HepG2 (cell line): ENCODE results near the gene RHBDD2. TPM values are rescaled to one million over a fixed set of nuclear protein-coding genes. Genes with fewer than 3 reads are reported as not detected.

ENCODE experiments used
- CHD4 ChIP-seq: fragments of 200-600 bp; sonication (generic); IDR thresholded peaks from 2 replicates; pipeline ENCODE4 v1.7.0; 2017; ENCODE audit warnings: mild to moderate bottlenecking, low read length, borderline replicate concordance
- DNMT1 ChIP-seq: sonication (generic); formaldehyde crosslinking; IDR thresholded peaks from 2 replicates; pipeline ENCODE4 v1.5.1; 2020; ENCODE audit warnings: mild to moderate bottlenecking, missing genetic modification reagents
- KLF16 ChIP-seq, 2 experiments: sonication (generic) in 1 of 2; formaldehyde crosslinking in 1 of 2; IDR thresholded peaks; 2 replicates each; pipeline versions ENCODE4 v1.6.1 to v1.8.0; 2016 to 2023; ENCODE audit warnings: missing genetic modification reagents in 2 of 2, missing compliant biosample characterization in 1 of 2
- MED13 ChIP-seq: sonication (generic); formaldehyde crosslinking; IDR thresholded peaks from 2 replicates; pipeline ENCODE4 v1.5.0; 2020; ENCODE audit warnings: missing genetic modification reagents
- MIER2 ChIP-seq: IDR thresholded peaks from 2 replicates; pipeline ENCODE4 v1.6.1; 2016; ENCODE audit warnings: missing biosample characterization, missing genetic modification reagents
- MIER3 ChIP-seq: IDR thresholded peaks from 2 replicates; pipeline ENCODE4 v1.6.1; 2016; ENCODE audit warnings: missing compliant biosample characterization, borderline replicate concordance
- NR2F2 ChIP-seq: IDR thresholded peaks from 2 replicates; pipeline ENCODE4 v1.6.1; 2012; ENCODE audit warnings: low read depth, inconsistent platforms, borderline replicate concordance
- SNAPC4 ChIP-seq: sonication (generic); formaldehyde crosslinking; IDR thresholded peaks from 2 replicates; pipeline ENCODE4 v1.4.0; 2020; ENCODE audit warnings: mild to moderate bottlenecking, missing genetic modification reagents
- TBL1XR1 ChIP-seq: fragments of 150-350 bp; IDR thresholded peaks from 2 replicates; pipeline ENCODE4 v1.6.1; 2014; ENCODE audit warnings: borderline replicate concordance, low read length; ENCODE audit not compliant: partially characterized antibody
- ZBTB4 ChIP-seq: sonication (generic); formaldehyde crosslinking; IDR thresholded peaks from 2 replicates; pipeline ENCODE4 v1.4.0; 2020; ENCODE audit warnings: missing genetic modification reagents, mild to moderate bottlenecking, borderline replicate concordance
- ZFP36L1 ChIP-seq: sonication (generic); formaldehyde crosslinking; IDR thresholded peaks from 2 replicates; pipeline ENCODE4 v1.8.0; 2022; ENCODE audit warnings: mild to moderate bottlenecking, missing genetic modification reagents, moderate library complexity
- ZFYVE20 ChIP-seq: sonication (generic); formaldehyde crosslinking; IDR thresholded peaks from 2 replicates; pipeline ENCODE4 v1.8.0; 2023; ENCODE audit warnings: low read depth, mild to moderate bottlenecking, moderate library complexity, missing genetic modification reagents, borderline replicate concordance
- ZMYM4 ChIP-seq: sonication (generic); formaldehyde crosslinking; IDR thresholded peaks from 2 replicates; pipeline ENCODE4 v1.8.1; 2023; ENCODE audit warnings: mild to moderate bottlenecking, missing genetic modification reagents
- ZNF230 ChIP-seq: sonication (generic); formaldehyde crosslinking; IDR thresholded peaks from 2 replicates; pipeline ENCODE4 v1.4.0; 2020; ENCODE audit warnings: mild to moderate bottlenecking, missing genetic modification reagents
- ZNF337 ChIP-seq: sonication (generic); formaldehyde crosslinking; IDR thresholded peaks from 2 replicates; pipeline ENCODE4 v1.5.1; 2020; ENCODE audit warnings: missing genetic modification reagents, low read depth, mild to moderate bottlenecking, borderline replicate concordance
- ZNF615 ChIP-seq: sonication (generic); formaldehyde crosslinking; IDR thresholded peaks from 2 replicates; pipeline ENCODE4 v1.5.0; 2020; ENCODE audit warnings: mild to moderate bottlenecking, missing genetic modification reagents, borderline replicate concordance
- ZNF782 ChIP-seq: sonication (generic); formaldehyde crosslinking; IDR thresholded peaks from 2 replicates; pipeline ENCODE4 v1.4.0; 2020; ENCODE audit warnings: missing genetic modification reagents, mild to moderate bottlenecking, borderline replicate concordance
- ZSCAN30 ChIP-seq: sonication (generic); formaldehyde crosslinking; IDR thresholded peaks from 2 replicates; pipeline ENCODE4 v1.5.0; 2020; ENCODE audit warnings: mild to moderate bottlenecking, missing genetic modification reagents
- polyA plus RNA-seq, 8 experiments: library from polyadenylated mRNA; depleted of rRNA in 3 of 8; stranded (reverse) in 7 of 8; unstranded in 1 of 8; fragments of >200 nt; fragmentation: Illumina TruSeq in 4 of 8; extraction: Trizol in 4 of 8; gene quantifications; 2 replicates each; pipeline versions ENCODE4 v1.2.1 to v1.2.3, GENCODE V29; 2011 to 2016; ENCODE audit warnings: low read depth in 4 of 8, missing spikeins in 1 of 8, mixed read lengths in 1 of 8; ENCODE audit not compliant: insufficient read depth in 1 of 8
- total RNA-seq, 5 experiments: library from RNA; depleted of rRNA; stranded (reverse); fragments of >200 nt; fragmentation: Illumina TruSeq; extraction: Trizol; gene quantifications; 2 replicates each; pipeline ENCODE4 v1.2.3, GENCODE V29; 2016; ENCODE audit warnings: low read depth in 1 of 5
- TF ChIP-seq, protein P1 (sequence below): IDR thresholded peaks from 2 replicates; pipeline ENCODE4 v1.6.1; 2012; ENCODE audit warnings: low read depth, low read length, improper control_type of control experiment

RHBDD2 gene
- total and polyA plus RNA-seq, 2 of the 13 experiments (the other 11 are each of a cell fraction or from before 2014, with no cell fraction given): 23.1 to 26.4 TPM

- TF ChIP-seq CHD4 (peak; percentile 92; the same call in 1 of the 2 replicates), KLF16 (CRISPR knock-in tag; IDR thresholded peaks at IDR 0.05) (peak in 1 of 2 experiments; percentile 78; a peak in 1 of 4 replicates), ZNF230 (CRISPR knock-in tag) (no peak), TBL1XR1 (no peak), ZBTB4 (peak; percentile 73; the same call in 1 of the 2 replicates), SNAPC4 (CRISPR knock-in tag) (no peak), ZFP36L1 (CRISPR knock-in tag) (peak; percentile 69; the same call in 1 of the 2 replicates), ZSCAN30 (CRISPR knock-in tag) (no peak), MIER2 (CRISPR knock-in tag) (no peak; the same call in 1 of the 2 replicates), ZNF615 (CRISPR knock-in tag) (no peak; the same call in 1 of the 2 replicates), MED13 (CRISPR knock-in tag) (peak; percentile 57; the same call in 1 of the 2 replicates), NR2F2 (no peak; the same call in none of the 2 replicates), MIER3 (peak; percentile 57; the same call in 1 of the 2 replicates), DNMT1 (no peak), ZMYM4 (CRISPR knock-in tag) (peak; percentile 77), ZFYVE20 (CRISPR knock-in tag) (no peak), ZNF782 (CRISPR knock-in tag) (no peak), ZNF337 (CRISPR knock-in tag) (no peak)
- TF ChIP-seq, protein P1, sequence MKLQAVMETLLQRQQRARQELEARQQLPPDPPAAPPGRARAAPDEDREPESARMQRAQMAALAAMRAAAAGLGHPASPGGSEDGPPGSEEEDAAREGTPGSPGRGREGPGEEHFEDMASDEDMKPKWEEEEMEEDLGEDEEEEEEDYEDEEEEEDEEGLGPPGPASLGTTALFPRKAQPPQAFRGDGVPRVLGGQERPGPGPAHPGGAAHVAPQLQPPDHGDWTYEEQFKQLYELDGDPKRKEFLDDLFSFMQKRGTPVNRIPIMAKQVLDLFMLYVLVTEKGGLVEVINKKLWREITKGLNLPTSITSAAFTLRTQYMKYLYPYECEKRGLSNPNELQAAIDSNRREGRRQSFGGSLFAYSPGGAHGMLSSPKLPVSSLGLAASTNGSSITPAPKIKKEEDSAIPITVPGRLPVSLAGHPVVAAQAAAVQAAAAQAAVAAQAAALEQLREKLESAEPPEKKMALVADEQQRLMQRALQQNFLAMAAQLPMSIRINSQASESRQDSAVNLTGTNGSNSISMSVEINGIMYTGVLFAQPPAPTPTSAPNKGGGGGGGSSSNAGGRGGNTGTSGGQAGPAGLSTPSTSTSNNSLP: peak; percentile 62
Measured at GRCh38 chr7:75905785-75906604, 27.2 kb downstream of the RHBDD2 start (continued).
